ENCODE results near the gene RNASET2.
"Not testable (repeated sequence)": the region's sequence is repeated elsewhere in the genome, so short reads cannot be mapped to it uniquely, and the experiment has no call there.

RNASET2 gene

GRCh38 chr6:166948724-166949123 is 7.6 kb downstream of the RNASET2 start:
- in situ Hi-C loops (cut with HindIII; ENCODE audit: low sequenced_read_pairs): not testable (repeated sequence)

- in situ Hi-C loops (cut with HindIII; ENCODE audit: low sequenced_read_pairs): no loop called here
Observed at GRCh38 chr6:166947251-166947650, 9.1 kb downstream of the RNASET2 start.

- in situ Hi-C loops (cut with HindIII; ENCODE audit: low sequenced_read_pairs): no loop called here
Observed at GRCh38 chr6:166946125-166946524, 10.2 kb downstream of the RNASET2 start.

GRCh38 chr6:166944666-166945256 is 11.6 kb downstream of the RNASET2 start:
- in situ Hi-C loops (cut with HindIII; ENCODE audit: low sequenced_read_pairs): no loop called here

- in situ Hi-C loops (cut with HindIII; ENCODE audit: low sequenced_read_pairs): no loop called here
Observed at GRCh38 chr6:166942393-166943168, 13.8 kb downstream of the RNASET2 start.

- in situ Hi-C loops (cut with HindIII; ENCODE audit: low sequenced_read_pairs): no loop called here
Observed at GRCh38 chr6:166940643-166941068, 15.7 kb downstream of the RNASET2 start.

- in situ Hi-C loops (cut with HindIII; ENCODE audit: low sequenced_read_pairs): no loop called here
Observed at GRCh38 chr6:166939894-166940293, 16.5 kb downstream of the RNASET2 start.

- in situ Hi-C loops (cut with HindIII; ENCODE audit: low sequenced_read_pairs): no loop called here
Observed at GRCh38 chr6:166939345-166939744, 17.0 kb downstream of the RNASET2 start.

- in situ Hi-C loops (cut with HindIII; ENCODE audit: low sequenced_read_pairs): no loop called here
Observed at GRCh38 chr6:166938704-166939103, 17.6 kb downstream of the RNASET2 start.

- in situ Hi-C loops (cut with HindIII; ENCODE audit: low sequenced_read_pairs): no loop called here
Observed at GRCh38 chr6:166938150-166938549, 18.2 kb downstream of the RNASET2 start.

GRCh38 chr6:166937746-166938145 is 18.6 kb downstream of the RNASET2 start:
- in situ Hi-C loops (cut with HindIII; ENCODE audit: low sequenced_read_pairs): no loop called here

GRCh38 chr6:166936079-166936787 is 20.1 kb downstream of the RNASET2 start:
- in situ Hi-C loops (cut with HindIII; ENCODE audit: low sequenced_read_pairs): no loop called here

- in situ Hi-C loops (cut with HindIII; ENCODE audit: low sequenced_read_pairs): no loop called here
Observed at GRCh38 chr6:166935353-166935752, 21.0 kb downstream of the RNASET2 start.

GRCh38 chr6:166934174-166934573 is 22.2 kb downstream of the RNASET2 start:
- in situ Hi-C loops (cut with HindIII; ENCODE audit: low sequenced_read_pairs): no loop called here

GRCh38 chr6:166933396-166933795 is 23.0 kb downstream of the RNASET2 start:
- in situ Hi-C loops (cut with HindIII; ENCODE audit: low sequenced_read_pairs): no loop called here

- in situ Hi-C loops (cut with HindIII; ENCODE audit: low sequenced_read_pairs): no loop called here
Observed at GRCh38 chr6:166932616-166933015, 23.7 kb downstream of the RNASET2 start.

GRCh38 chr6:166932116-166932515 is 24.2 kb downstream of the RNASET2 start:
- in situ Hi-C loops (cut with HindIII; ENCODE audit: low sequenced_read_pairs): no loop called here

- in situ Hi-C loops (cut with HindIII; ENCODE audit: low sequenced_read_pairs): no loop called here
Observed at GRCh38 chr6:166931426-166931970, 24.9 kb downstream of the RNASET2 start.

GRCh38 chr6:166930354-166930891 is 25.9 kb downstream of the RNASET2 start:
- in situ Hi-C loops (cut with HindIII; ENCODE audit: low sequenced_read_pairs): no loop called here

- in situ Hi-C loops (cut with HindIII; ENCODE audit: low sequenced_read_pairs): no loop called here
Observed at GRCh38 chr6:166929542-166930189, 26.7 kb downstream of the RNASET2 start.

All from DLD1 (cell line).